Stomach smooth muscle (tissue), 2 donors: ENCODE data around the gene UBXN7.
"Not testable (repeated sequence)": the region's sequence is repeated elsewhere in the genome, so short reads cannot be mapped to it uniquely, and the experiment has no call there.

Experiments used
- H3K27ac ChIP-seq: one replicate; pipeline ENCODE4 v1.7.0; 2013; ENCODE audit warnings: mild to moderate bottlenecking, low read length, inconsistent platforms
- H3K27me3 ChIP-seq, 2 donors: one replicate each; pipeline ENCODE4 v1.7.0; 2013; ENCODE audit warnings: low read length in 2 of 2; ENCODE audit not compliant: insufficient read depth in 2 of 2, control insufficient read depth in 1 of 2
- H3K36me3 ChIP-seq, 2 donors: one replicate each; pipeline ENCODE4 v1.7.0; 2013; ENCODE audit warnings: low read length in 2 of 2; ENCODE audit not compliant: control insufficient read depth in 2 of 2, insufficient read depth in 2 of 2
- H3K4me1 ChIP-seq: one replicate; pipeline ENCODE4 v1.7.0; 2013; ENCODE audit warnings: low read length; ENCODE audit not compliant: control insufficient read depth, insufficient read depth
- H3K4me3 ChIP-seq, 2 donors: one replicate each; pipeline ENCODE4 v1.7.0; 2013; ENCODE audit warnings: low read length in 2 of 2
- H3K9ac ChIP-seq, 2 donors: one replicate each; pipeline ENCODE4 v1.7.0; 2013; ENCODE audit warnings: low read length in 2 of 2, mild to moderate bottlenecking in 1 of 2
- H3K9me3 ChIP-seq, 2 donors: one replicate each; pipeline ENCODE4 v1.7.0; 2013; ENCODE audit warnings: low read length in 2 of 2; ENCODE audit not compliant: control insufficient read depth in 2 of 2
- donor health status: healthy.
- donor health status: Pancreatic carcinoma.

Gene UBXN7

GRCh38 chr3:196454935-196455334 is 22.7 kb upstream of the UBXN7 start:
- no peaks in the 10 kb centered on the region for H3K9me3 ChIP-seq
- no peaks in the 10 kb centered on the region for H3K4me1 ChIP-seq
- no peak overlapping the region for H3K4me3 ChIP-seq
- no peaks in the 10 kb centered on the region for H3K27me3 ChIP-seq
- no peak overlapping the region for H3K9ac ChIP-seq
- H3K36me3 ChIP-seq, result peaks cover 0 to 4% of the 10 kb centered on the region in 2 donors
- H3K27ac ChIP-seq, result no peak overlapping the region

GRCh38 chr3:196445391-196445790 is 13.2 kb upstream of the UBXN7 start:
- not testable (repeated sequence) for H3K4me1 ChIP-seq, H3K4me3 ChIP-seq, H3K36me3 ChIP-seq, H3K9me3 ChIP-seq, H3K27me3 ChIP-seq, H3K9ac ChIP-seq, H3K27ac ChIP-seq

- H3K4me3 ChIP-seq, result no peak overlapping the region
Observed at GRCh38 chr3:196444500-196444894, 12.3 kb upstream of the UBXN7 start.

GRCh38 chr3:196440696-196441095 is 8.5 kb upstream of the UBXN7 start:
- H3K4me1 ChIP-seq, result no peaks in the 10 kb centered on the region
- H3K9me3 ChIP-seq, result no peaks in the 10 kb centered on the region
- H3K27me3 ChIP-seq, result no peaks in the 10 kb centered on the region
- no peak overlapping the region for H3K4me3 ChIP-seq
- no peaks in the 10 kb centered on the region for H3K36me3 ChIP-seq
- no peak overlapping the region for H3K27ac ChIP-seq
- no peak overlapping the region for H3K9ac ChIP-seq

More at GRCh38 chr3:196444500-196444894, 12.3 kb upstream of the UBXN7 start:
- H3K36me3 ChIP-seq, result no peaks in the 10 kb centered on the region
- H3K27ac ChIP-seq, result no peak overlapping the region
- no peaks in the 10 kb centered on the region for H3K9me3 ChIP-seq
- no peaks in the 10 kb centered on the region for H3K4me1 ChIP-seq
- no peaks in the 10 kb centered on the region for H3K27me3 ChIP-seq
- H3K9ac ChIP-seq, result no peak overlapping the region

GRCh38 chr3:196440041-196440537 is 7.9 kb upstream of the UBXN7 start:
- no peak overlapping the region for H3K4me3 ChIP-seq
- no peaks in the 10 kb centered on the region for H3K36me3 ChIP-seq
- no peaks in the 10 kb centered on the region for H3K9me3 ChIP-seq
- H3K9ac ChIP-seq, result no peak overlapping the region
- H3K4me1 ChIP-seq, result no peaks in the 10 kb centered on the region
- no peak overlapping the region for H3K27ac ChIP-seq
- H3K27me3 ChIP-seq, result no peaks in the 10 kb centered on the region

GRCh38 chr3:196431181-196432136 is 768 bp downstream of the UBXN7 start:
- H3K9ac ChIP-seq, result peak overlapping the region; percentile 87 to 92
- peak overlapping the region; percentile 93 for H3K27ac ChIP-seq
- no peaks in the 10 kb centered on the region for H3K27me3 ChIP-seq
- H3K36me3 ChIP-seq, result no peaks in the 10 kb centered on the region
- H3K4me1 ChIP-seq, result peaks cover 11% of the 10 kb centered on the region
- no peaks in the 10 kb centered on the region for H3K9me3 ChIP-seq
- H3K4me3 ChIP-seq, result peak overlapping the region; percentile 79 to 95

GRCh38 chr3:196428041-196428440 is 4.2 kb downstream of the UBXN7 start:
- Histone ChIP-seq H3K27me3 (no peaks in the 10 kb centered on the region), H3K9ac (no peak overlapping the region), H3K4me1 (peaks cover 14% of the 10 kb centered on the region), H3K9me3 (no peaks in the 10 kb centered on the region), H3K4me3 (no peak overlapping the region), H3K36me3 (no peaks in the 10 kb centered on the region), H3K27ac (no peak overlapping the region)

- not testable (repeated sequence) for H3K27ac ChIP-seq, H3K9me3 ChIP-seq, H3K9ac ChIP-seq, H3K4me3 ChIP-seq, H3K27me3 ChIP-seq, H3K36me3 ChIP-seq
- H3K4me1 ChIP-seq, result peaks cover 18% of the 10 kb centered on the region
Observed at GRCh38 chr3:196424421-196424820, 7.8 kb downstream of the UBXN7 start.

- peak overlapping the region; percentile 23 to 44 for H3K4me3 ChIP-seq
- no peaks in the 10 kb centered on the region for H3K36me3 ChIP-seq
- H3K9me3 ChIP-seq, result no peaks in the 10 kb centered on the region
- no peak overlapping the region for H3K9ac ChIP-seq
- peak overlapping the region; percentile 25 for H3K27ac ChIP-seq
- peaks cover 18% of the 10 kb centered on the region for H3K4me1 ChIP-seq
- no peaks in the 10 kb centered on the region for H3K27me3 ChIP-seq
Observed at GRCh38 chr3:196423044-196423781, 9.0 kb downstream of the UBXN7 start.

GRCh38 chr3:196421668-196422067 is 10.6 kb downstream of the UBXN7 start:
- H3K4me1 ChIP-seq, result peaks cover 15% of the 10 kb centered on the region
- H3K9me3 ChIP-seq, H3K27me3 ChIP-seq, H3K4me3 ChIP-seq, H3K27ac ChIP-seq, H3K9ac ChIP-seq, H3K36me3 ChIP-seq: not testable (repeated sequence)
